Mammary epithelial cell (primary cell): Measurements from ENCODE around the gene APCDD1.

Experiments used
- CTCF ChIP-seq, 2 donors: IDR thresholded peaks in 1 of 2; conservative IDR thresholded peaks in 1 of 2; 2 replicates each; pipeline ENCODE4 v1.5.1; 2011 to 2012; ENCODE audit warnings: inconsistent platforms in 2 of 2, low read length in 2 of 2, mild to moderate bottlenecking in 2 of 2, control low read depth in 1 of 2, low read depth in 1 of 2; ENCODE audit not compliant: insufficient read depth in 1 of 2; ENCODE audit errors: extremely low read depth in 1 of 2
- EZH2 ChIP-seq: IDR thresholded peaks from 2 replicates; pipeline ENCODE4 v1.6.1; 2012; ENCODE audit warnings: low read length, inconsistent platforms, borderline replicate concordance

GRCh38 chr18:10499230-10499629 is 44.8 kb downstream of the APCDD1 start:
- no peak for TF ChIP-seq CTCF (conservative IDR thresholded peaks at IDR 0.05 in 1 of 2, IDR thresholded peaks at IDR 0.05 in 1 of 2; ENCODE audit: extremely low read depth in 1 of 2, insufficient read depth in 1 of 2, low read depth in 1 of 2, low read length in 2 of 2)
- TF ChIP-seq EZH2 = no peak
